GM10266 (cell line): ENCODE measurements around the gene TCEA2.

Experiments used
- DNase-seq: peaks from one replicate; pipeline ENCODE4 v3.0.0; 2012; ENCODE audit errors: extremely low spot score
- CTCF ChIP-seq: IDR thresholded peaks from 2 replicates; pipeline ENCODE4 v1.5.1; 2012; ENCODE audit warnings: mild to moderate bottlenecking, low read depth; ENCODE audit not compliant: control insufficient read depth, insufficient read depth; ENCODE audit errors: missing control alignments

The TCEA2 gene

DNA sequence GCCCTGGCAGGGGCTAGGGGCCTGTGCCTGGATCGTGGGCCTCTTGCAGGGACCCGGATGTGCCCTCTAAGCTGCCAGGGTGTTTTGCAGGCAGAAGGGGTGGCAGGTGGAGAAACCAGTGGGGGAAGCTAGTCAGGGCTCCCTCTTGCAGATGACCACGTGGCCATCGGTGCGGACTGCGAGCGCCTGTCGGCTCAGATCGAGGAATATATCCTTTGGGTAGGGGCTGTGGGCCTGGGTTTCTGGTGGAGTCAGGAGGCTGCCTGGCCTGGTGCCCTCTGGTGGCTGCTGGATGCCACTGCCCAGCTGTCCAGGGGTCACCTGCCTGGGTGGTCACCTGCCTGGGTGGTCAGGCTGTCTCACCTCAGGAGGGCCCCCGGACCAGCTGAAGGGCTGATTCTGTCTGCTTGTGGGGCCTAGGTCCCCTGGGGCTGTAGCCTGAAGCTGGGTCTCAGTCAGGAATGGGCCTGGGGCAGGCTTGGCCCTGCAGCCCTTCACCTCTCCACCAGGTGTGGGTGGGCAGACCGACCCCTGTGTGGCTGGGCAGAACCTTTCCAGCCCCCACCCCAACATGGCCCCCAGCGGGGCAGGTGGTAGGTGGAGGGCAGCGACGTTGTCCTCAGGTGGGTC, 6.7 kb downstream of the TCEA2 start:
- peak; percentile 68 for DNase-seq

GRCh38 chr20:64070244-64070993, 7.4 kb downstream of the TCEA2 start:
- no peak for DNase-seq
- TF ChIP-seq CTCF = no peak

More for the DNA sequence above, 6.7 kb downstream of the TCEA2 start:
- peak; percentile 70 for TF ChIP-seq CTCF

GRCh38 chr20:64071341-64072332, 8.6 kb downstream of the TCEA2 start:
- no peak for DNase-seq
- no peak for TF ChIP-seq CTCF

- no peak for TF ChIP-seq CTCF
- DNase-seq = no peak
Observed at GRCh38 chr20:64072498-64073063, 9.6 kb downstream of the TCEA2 start.

- TF ChIP-seq CTCF = no peak
- DNase-seq = no peak
Observed at GRCh38 chr20:64073476-64074183, 10.6 kb downstream of the TCEA2 start.

GRCh38 chr20:64074184-64074789, 11.3 kb downstream of the TCEA2 start:
- TF ChIP-seq CTCF = no peak

More at GRCh38 chr20:64074184-64074789, 11.3 kb downstream of the TCEA2 start:
- DNase-seq = no peak
